ENCODE results near the gene LPCAT2.

The LPCAT2 gene, protein sequence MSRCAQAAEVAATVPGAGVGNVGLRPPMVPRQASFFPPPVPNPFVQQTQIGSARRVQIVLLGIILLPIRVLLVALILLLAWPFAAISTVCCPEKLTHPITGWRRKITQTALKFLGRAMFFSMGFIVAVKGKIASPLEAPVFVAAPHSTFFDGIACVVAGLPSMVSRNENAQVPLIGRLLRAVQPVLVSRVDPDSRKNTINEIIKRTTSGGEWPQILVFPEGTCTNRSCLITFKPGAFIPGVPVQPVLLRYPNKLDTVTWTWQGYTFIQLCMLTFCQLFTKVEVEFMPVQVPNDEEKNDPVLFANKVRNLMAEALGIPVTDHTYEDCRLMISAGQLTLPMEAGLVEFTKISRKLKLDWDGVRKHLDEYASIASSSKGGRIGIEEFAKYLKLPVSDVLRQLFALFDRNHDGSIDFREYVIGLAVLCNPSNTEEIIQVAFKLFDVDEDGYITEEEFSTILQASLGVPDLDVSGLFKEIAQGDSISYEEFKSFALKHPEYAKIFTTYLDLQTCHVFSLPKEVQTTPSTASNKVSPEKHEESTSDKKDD

DNA sequence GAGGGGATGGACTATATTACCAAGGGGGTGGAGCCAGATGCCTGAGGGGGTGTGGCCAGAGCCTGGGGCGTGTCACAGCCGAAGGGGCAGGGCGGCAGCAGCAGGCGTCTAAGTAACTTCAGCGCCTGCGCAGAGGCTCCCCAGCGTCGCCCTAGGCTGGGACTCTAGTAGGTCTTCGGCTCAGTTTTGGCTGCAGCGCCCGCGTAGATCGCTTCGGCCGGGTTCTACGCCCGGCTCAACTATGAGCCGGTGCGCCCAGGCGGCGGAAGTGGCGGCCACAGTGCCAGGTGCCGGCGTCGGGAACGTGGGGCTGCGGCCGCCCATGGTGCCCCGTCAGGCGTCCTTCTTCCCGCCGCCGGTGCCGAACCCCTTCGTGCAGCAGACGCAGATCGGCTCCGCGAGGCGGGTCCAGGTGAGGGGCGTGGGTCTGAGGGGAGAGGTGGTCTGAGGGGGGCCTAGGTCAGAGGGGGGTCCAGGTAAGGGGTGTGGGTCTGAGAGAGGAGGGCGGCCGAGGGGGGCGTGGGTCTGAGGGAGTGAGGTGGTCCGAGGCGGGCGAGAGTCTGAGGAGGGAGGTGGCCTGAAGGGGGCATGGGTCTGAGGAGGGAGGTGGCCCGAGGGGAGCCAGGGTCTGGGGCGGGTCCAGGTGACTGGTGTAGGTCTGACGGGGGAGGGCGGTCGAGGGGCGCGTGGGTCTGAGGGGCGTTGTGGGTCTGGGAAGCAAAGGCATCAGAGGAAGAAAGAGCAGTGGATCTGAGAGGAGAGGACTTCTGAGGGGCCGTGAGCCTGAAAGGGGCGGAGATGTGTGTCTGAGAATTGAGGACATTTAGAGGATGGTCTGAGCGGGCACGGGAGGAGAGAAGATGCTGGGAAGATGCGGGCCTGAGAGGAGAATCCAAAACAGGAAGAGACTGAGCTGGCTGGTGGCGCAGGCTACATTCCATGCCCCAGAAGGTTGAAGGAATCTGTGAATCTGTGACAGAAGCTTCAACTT, at the start of gene LPCAT2:
LPCAT2 (plus strand) TSS at position 132 of the 991 bp plus-strand sequence; CDS start at position 242, 110 bp downstream.
- DNase-seq (ENCODE audit: low read depth, low spot score) = no peak

DNA sequence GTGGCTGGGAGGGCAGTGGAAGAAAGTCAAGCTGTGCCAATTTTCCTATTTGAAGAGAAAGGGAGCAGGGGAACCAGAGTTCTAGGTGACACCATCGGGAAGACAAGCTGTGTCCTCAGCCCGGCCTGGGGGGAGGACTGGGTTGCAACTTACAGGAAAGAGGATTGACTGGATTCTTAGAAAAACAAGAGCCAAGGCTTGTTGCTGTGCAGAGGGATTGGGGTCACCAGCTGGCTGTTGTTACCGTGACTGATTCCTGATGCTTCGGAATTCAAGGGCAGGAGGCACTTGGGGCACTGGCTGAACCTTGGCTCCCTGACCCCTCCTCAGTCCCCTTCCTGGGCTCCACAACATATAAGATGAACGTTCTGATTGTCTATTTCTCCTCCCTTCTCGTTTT, 46.6 kb upstream of the LPCAT2 start:
- no peak for DNase-seq (ENCODE audit: low read depth, low spot score)

DNA sequence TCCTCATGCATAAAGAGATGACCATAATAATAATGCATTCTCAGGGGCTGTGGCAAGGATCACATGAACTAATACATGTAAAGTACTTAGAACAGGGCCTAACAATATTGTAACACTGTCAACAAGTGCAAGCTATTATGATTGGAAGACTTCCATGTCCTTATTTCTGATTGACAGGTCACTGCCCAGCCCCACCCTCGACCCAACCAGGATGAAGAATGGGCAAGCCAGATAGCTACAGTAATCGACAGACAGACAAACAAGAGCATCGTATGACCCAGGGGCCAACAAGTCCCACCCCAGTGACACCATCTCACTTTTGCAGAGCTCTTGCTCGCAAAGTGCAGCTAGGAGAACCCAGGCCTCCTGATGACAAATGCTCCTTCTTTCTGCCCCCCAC, 44.5 kb upstream of the LPCAT2 start:
- no peak for DNase-seq (ENCODE audit: low read depth, low spot score)

DNA sequence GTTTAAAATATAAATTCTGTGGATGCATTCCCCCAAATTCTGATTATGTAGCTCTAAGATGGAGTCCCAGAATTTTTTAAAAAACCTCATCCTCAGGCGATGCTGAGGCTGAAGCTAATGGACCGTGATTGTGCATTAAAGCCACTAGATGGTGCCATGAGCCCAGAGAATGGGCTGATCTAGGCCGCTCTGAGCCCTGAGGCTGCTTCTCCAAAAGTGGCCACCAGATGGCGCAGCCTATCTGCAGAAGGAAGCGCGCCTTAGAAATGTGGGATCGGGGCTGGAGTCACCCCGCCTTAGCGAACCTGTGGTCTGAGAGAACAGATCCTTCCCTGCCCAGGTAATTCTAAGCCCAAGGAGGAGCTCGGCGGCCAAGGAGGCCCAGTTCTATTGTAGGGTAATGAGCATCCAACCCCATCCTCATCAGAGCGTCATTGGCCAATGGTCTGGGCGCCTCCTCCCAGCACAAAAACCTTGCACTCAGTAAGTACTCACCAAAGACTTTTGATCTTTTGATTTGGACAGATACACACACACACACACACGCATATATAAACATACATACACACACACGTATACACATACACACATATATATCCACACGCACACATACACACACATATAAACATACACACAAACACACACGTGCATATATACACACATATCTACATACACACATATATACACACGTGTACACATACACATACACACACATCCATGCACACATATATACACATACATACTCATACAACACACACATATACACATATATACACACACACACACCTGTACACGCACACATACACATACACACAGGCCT, 43.6 kb upstream of the LPCAT2 start:
- DNase-seq (ENCODE audit: low read depth, low spot score) = peak; percentile 65

DNA sequence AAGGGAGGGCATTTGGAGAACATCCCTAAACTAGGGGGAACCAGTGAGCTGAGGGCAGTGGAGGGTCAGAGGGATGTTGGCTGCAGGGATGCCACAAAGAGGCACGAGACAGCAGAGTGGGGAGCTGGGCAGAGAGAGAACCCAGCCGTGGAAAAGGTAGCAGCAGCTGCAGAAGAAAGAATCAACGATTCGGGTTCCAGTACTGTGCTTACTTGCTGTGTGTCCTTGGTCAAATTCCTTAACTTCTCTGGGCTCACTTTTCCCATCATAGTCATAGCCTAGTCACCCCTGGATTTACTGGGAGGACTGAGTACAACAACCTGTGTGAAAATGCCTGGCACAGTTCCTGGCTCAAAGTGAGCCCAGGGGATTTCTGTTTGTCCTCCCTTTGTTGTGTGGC, 42.7 kb upstream of the LPCAT2 start:
- DNase-seq (ENCODE audit: low read depth, low spot score) = no peak

DNA sequence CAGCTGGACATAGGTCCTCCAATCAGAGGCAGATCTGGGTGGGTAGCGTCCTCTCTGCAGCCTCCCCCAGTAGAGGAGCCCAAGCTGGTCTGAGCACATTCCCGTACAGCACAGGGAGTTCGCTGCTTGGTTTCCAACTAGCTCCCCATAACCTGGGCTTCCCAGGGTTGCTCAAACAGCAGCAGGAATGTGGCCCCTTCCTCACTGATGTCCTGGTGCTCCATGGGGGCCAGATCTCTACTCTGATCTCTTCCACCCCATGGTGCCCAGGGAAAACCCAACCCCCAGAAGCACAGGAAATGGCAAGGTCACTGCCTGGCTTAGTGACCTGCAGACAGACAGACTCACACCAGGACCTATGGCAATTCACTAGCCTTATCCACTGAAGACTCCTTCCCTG, 41.0 kb upstream of the LPCAT2 start:
- no peak for DNase-seq (ENCODE audit: low read depth, low spot score)

DNA sequence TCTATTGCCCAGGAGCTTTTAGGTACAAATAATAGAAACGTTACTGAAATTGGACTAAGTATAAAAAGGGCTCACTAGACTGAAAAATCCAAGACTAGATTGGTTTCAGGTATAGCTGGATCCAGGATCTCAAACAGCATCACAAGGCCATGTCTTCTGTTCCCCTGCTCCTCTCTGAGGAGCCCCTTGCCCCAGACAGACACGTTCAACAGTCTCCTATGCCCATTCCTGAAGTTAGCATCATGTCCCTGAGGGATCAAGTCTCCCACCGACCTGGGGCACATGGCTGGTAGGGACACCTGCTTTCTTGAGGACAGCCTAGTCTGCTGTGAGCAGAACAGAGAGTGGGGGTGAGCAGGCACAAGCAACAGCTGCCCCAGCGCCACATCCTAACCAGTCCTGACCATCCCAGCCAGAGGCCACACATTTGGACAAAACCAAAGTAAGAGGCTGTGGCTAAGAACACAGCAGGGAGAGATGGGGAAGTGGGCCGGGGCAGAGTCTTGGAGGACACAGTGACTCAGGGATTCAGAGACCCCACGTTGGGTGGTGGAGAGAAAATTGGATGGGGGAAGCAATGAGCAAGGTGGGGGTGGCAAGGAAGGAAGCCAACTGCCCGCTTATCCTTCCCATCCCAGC, 40.4 kb upstream of the LPCAT2 start:
- no peak for DNase-seq (ENCODE audit: low read depth, low spot score)

DNA sequence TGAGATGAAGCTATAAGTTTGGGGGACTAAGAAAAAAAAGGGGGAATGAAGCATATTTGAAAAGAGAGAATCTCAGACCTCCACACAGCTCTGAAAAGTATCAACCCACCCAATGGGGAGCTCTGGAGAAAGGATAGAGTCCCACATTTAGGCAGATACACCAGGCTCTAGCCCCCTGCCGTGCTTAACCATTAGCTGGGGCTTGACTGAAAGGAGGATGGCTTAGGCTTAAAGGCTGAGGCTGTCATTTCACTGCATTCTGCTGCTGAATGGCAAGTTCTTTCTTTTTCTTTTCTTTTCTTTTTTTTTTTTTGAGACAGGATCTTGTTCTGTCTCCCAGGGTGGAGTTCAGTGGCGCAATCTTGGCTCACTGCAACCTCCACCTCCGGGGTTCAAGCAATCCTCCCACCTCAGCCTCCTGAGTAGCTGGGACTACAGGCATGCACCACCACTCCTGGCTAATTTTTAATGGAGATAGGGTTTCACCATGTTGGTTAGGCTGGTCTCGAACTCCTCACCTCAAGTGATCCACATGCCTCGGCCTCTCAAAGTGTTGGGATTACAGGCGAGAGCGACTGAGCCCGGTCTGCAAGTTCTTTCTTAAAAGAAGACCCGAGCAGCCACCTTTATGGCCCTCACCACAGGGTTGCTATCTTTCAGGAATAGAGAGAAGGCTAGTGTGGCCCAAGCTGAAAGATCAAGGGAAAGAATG, 38.9 kb upstream of the LPCAT2 start:
- DNase-seq (ENCODE audit: low read depth, low spot score) = no peak

DNA sequence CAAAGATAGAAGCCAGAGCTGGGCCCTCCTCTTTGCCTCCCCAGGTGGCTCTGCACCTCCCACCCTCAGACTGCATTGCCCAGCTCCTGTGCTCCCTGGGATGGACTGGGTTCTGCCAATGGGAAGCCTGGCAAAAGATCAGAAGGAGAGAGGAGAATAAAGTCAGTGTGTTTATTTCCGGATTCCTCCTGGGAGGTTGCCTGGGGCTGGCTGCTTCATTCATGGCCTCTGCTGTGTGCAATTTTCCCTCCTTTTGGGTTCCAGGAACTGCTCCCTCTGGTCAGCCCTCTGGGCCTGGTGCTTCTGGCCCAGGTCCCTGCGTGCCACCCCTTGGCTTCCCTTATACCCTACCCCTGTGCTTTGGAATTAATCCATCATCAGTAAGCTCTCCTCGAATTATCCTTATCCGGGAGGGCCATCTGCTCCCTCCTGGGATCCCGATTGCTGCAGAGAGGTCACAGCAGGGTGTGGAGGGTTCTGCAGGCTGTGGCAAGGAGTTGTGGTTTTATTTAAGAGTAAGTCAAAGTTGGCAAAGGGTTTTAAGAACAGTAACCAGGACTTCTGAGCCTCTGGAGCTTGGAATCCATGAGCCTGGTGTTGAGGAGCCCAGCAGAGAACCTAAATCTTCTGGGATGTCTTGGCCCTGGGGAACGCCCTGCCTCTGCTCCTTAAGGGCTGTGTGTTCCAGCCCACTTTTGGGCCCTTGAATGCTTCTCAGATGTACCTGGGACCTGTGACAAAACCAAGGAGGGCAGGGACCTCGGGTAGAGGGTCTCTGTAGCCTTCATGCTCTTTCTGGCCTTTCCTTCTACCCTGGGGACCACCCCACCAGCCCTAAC, 38.1 kb upstream of the LPCAT2 start:
- DNase-seq (ENCODE audit: low read depth, low spot score) = no peak

DNA sequence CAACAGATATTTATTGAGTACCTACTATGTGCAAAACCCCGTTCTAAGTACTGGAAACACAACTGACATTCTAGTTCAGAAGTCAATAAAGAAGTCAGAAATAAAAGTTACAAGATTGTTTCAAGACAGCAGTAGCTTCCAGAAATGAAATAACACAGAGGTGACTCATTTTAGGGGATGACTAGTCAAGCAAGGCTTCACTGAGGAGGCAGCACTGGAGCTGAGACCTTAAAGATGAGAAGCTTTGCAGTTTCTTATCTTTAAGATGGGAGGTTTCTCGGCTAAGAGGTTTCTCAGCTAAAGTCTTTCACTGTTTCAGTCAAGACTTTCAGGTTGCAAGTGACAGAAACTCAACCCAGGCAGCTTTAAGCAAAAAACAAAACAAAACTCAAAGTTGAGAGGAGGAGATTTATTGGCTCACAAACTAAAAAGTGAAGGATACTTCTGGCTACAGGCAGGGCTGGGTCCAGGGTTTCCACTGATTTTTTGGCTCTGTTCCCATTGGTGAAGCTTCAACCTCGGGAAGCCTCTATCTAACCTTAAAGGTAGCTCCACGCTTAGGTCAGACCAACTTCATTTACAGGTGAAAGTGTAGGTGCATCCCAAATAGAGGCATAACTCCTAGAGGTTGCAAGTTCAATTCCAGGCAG, 37.3 kb upstream of the LPCAT2 start:
- DNase-seq (ENCODE audit: low read depth, low spot score) = no peak

DNA sequence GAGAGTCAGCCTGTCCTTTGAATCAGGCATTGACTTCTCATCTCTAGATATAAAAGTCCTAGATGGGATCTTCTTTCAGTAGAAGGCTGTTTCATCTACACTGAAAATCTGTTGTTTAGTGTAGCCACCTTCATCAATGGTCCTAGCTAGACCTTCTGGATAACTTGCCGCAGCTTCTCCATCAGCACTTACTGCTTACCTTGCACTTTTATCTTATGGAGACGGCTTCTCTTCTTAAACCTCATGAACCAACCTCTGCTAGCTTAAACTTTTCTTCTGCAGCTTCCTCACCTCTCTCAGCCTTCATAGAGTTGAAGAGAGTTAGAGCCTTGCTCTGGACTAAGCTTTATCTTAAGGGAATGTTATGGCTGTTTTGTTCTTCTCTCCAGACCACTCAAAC, 35.3 kb upstream of the LPCAT2 start:
- no peak for DNase-seq (ENCODE audit: low read depth, low spot score)

DNA sequence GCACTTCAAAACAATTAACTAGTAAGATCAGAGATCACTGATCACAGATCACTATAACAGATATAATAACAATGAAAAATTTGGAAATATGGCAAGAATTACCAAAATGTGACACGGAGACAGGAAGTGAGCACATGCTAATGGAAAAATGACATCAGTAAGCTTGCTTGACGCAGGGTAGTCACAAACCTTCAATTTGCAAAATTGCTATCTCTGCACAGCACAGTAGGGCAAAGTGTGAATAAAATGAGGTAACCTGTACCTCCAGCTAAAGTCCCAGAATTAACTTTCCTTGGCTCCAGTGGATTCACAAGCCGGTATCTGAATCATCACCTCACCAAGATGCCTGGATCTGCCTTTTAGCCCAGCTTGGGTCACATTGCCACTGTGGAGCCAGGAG, 34.1 kb upstream of the LPCAT2 start:
- no peak for DNase-seq (ENCODE audit: low read depth, low spot score)

DNA sequence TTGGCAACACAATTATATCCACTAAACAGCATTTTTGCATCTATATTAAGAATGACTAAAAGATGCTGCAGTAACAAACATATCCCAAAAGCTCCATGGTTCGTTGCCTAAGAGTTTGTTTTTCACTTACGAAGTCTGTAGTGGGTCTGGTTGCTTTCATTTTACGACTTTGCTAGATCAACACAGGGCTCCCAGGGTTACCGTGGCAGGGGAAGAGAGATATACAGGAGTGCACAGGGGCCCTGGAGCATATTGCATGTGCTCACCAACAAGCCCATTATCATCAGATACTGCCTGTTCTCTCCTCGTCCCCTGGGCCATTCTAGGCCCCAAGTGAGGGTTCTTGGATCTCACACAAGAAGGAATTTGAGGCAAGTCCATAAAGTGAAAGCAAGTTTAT, 33.0 kb upstream of the LPCAT2 start:
- no peak for DNase-seq (ENCODE audit: low read depth, low spot score)

DNA sequence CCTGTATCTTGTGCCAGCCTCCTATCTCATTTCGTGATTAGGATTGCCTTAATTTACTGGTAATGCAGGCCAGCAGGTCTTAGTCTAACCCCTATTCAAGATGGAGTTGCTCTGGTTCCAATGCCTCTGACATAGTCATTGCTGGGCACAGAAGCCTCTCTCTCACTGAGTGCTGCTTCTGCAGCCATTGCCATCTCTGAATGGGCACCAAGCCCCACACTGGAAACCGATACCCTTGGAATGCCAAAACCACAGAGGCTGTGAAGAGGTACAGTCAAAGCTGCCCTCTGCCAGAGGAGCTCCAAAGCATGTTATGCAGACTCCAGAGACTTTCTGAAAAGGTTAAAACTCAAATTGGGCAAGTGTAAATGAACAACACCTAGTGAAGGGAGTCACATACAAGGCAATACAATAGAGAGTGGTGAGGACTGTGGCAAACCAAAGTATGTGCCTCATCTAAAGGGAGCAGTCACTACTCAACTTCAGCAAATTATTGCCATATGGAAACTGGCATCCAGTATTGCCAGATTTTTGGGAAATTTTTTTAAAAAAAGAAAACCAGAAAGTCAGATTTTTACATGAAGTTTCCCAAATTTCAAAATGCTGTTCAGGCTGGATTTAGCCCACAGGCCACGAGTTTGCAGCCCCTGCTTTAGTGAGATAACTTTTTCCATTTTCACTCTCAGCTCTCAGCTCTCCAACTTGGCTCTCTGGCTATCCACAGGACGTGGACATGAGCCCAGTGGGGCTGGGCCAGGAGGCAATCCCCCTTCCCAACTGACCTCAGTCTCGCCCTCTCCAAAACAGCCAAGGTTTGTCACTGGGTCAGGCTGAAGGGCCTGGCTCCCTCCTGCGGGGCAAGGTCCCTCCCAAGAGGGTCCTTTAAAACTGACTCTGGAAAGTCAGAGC, 32.0 kb upstream of the LPCAT2 start:
- DNase-seq (ENCODE audit: low read depth, low spot score) = no peak

DNA sequence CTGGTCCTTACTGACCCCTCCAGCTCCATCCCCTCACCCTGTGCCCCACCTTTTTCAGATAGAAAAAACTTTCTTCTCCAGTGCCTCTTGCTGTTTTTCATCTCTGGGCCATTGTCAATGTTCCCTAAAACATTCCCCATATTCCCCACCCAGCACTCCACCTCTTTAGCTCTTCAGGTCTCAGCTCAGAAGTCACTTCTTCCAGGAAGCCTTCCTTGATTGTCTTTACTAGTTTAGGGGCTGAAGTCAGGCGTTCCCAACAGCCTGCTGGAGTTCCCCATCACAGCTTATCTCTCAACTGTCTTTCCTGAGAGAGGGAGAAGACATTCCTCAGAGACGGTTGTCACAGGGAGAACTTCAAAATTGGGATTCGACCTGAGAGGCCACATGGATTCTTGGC, 31.1 kb upstream of the LPCAT2 start:
- DNase-seq (ENCODE audit: low read depth, low spot score) = no peak

DNA sequence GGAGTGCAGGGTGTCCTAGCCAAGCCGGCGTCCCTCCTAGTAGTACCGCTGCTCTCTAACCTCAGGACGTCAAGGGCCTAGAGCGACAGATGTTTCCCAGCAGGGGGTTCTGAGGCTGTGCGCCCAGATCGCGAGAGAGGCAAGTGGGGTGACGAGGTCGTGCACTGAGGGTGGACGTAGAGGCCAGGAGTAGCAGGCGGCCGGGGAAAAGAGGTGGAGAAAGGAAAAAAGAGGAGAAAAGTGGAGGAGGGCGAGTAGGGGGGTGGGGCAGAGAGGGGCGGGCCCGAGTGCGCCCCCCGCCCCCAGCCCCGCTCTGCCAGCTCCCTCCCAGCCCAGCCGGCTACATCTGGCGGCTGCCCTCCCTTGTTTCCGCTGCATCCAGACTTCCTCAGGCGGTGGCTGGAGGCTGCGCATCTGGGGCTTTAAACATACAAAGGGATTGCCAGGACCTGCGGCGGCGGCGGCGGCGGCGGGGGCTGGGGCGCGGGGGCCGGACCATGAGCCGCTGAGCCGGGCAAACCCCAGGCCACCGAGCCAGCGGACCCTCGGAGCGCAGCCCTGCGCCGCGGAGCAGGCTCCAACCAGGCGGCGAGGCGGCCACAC, 29.9 kb upstream of the LPCAT2 start, which contains the start of gene MMP2:
MMP2 (plus strand) TSS at position 372 of the 603 bp plus-strand sequence. CDS start 282 bp downstream, outside the sequence.
- no peak for DNase-seq (ENCODE audit: low read depth, low spot score)

DNA sequence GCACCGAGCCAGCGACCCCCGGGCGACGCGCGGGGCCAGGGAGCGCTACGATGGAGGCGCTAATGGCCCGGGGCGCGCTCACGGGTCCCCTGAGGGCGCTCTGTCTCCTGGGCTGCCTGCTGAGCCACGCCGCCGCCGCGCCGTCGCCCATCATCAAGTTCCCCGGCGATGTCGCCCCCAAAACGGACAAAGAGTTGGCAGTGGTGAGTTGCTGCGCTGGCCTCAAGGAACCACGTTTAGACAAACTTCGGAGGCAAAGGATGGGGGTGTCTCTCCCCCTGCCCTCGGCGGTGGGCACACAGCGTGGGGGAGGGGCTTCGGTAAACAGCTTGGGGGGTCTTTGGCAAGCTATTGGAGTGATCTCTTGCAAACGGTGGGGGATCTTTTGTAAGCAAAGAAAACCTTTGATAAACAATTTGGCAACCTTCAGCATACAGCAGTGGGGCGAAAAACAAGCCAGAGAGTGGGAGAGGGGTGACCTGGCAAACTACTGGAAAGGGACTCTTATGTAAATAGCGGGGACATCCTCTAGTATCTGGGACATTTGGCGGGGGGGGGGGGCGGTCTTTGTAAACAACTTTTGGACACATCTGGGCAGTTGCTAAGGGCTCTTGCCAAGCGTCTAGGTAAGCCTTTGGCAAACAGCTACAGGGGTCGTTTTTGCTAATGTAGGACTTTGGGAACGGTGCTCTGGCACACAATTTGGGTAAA, 29.3 kb upstream of the LPCAT2 start:
- DNase-seq (ENCODE audit: low read depth, low spot score) = no peak
